ENCODE data around the gene NFATC2. TPM values are rescaled to one million over a fixed set of nuclear protein-coding genes. Genes with fewer than 3 reads are reported as not detected.

The NFATC2 gene
- polyA plus RNA-seq, 1 of the 3 experiments (the other 2 are of a cell fraction), result 0.36 TPM

DNA sequence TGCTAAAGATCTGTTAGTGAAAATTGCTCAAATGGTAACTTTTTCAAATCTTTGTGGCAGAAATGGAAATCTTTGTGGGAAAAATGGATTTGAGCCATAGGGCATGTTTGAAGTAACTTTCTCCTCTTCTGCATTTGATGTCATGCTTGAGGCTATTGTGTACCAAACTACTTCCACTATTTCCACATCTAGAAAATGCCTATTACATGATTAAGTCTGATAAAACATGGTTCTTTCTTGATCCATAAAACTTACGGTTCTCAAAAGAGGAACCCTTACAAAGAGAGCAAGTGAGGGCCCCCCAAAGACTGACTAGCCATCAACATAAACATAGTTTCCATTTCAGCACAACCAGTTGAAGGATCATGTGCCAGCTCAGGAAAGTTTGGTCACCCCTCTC lies 150.6 kb downstream of the NFATC2 start:
- TF ChIP-seq FOXM1 (IDR thresholded peaks at IDR 0.05; ENCODE audit: low read depth) (no peak), SMC3 (IDR thresholded peaks at IDR 0.05; ENCODE audit: low read depth, low read length) (no peak), SIN3A (IDR thresholded peaks at IDR 0.05; ENCODE audit: borderline replicate concordance, low read depth, low read length) (no peak)
- H3K27me3 ChIP-seq (ENCODE audit: insufficient read depth), result no peaks in the 10 kb centered on the region
- peaks cover 0 to 10% of the 10 kb centered on the region in 2 experiments; a peak in 2 of 4 replicates for H3K4me1 ChIP-seq (ENCODE audit: control insufficient read depth in 1 of 2, insufficient read depth in 2 of 2, low read depth in 1 of 2, low read length in 1 of 2)
- H3K9me3 ChIP-seq, result no peaks in the 10 kb centered on the region
- no peak overlapping the region for H3K9ac ChIP-seq
- DNase-seq, result no peak
- no peaks in the 10 kb centered on the region for H3K9me2 ChIP-seq
- no peaks in the 10 kb centered on the region for H3K79me2 ChIP-seq (ENCODE audit: insufficient read depth)
- H3K4me3 ChIP-seq (ENCODE audit: low read depth in 2 of 2, low read length in 1 of 2), result no peak overlapping the region
- no peaks in the 10 kb centered on the region for H3K36me3 ChIP-seq (replicated peaks in 1 of 2; ENCODE audit: control insufficient read depth in 1 of 2, insufficient read depth in 2 of 2, low read length in 1 of 2)
- no peak overlapping the region for H2AFZ ChIP-seq (ENCODE audit: low read depth)
- H4K20me1 ChIP-seq (ENCODE audit: insufficient read depth), result no peaks in the 10 kb centered on the region
- no peak overlapping the region for H3K27ac ChIP-seq (ENCODE audit: low read depth in 2 of 2, low read length in 1 of 2)
- H3F3A ChIP-seq (replicated peaks; ENCODE audit: insufficient read depth), result peaks cover 12% of the 10 kb centered on the region
- ChIA-PET POLR2A (no interaction called here), CTCF (interaction anchor here (2.1 to 5.5 kb wide), 2 partner anchors 19 to 204 kb away, joined by 7 to 36 read pairs; no protein-coding TSS in a partner anchor)
- no peak overlapping the region for H3K4me2 ChIP-seq
- WGBS (ENCODE audit: low lambda C conversion rate), result 100% methylated on average over 1 of the region's 1 CpG

DNA sequence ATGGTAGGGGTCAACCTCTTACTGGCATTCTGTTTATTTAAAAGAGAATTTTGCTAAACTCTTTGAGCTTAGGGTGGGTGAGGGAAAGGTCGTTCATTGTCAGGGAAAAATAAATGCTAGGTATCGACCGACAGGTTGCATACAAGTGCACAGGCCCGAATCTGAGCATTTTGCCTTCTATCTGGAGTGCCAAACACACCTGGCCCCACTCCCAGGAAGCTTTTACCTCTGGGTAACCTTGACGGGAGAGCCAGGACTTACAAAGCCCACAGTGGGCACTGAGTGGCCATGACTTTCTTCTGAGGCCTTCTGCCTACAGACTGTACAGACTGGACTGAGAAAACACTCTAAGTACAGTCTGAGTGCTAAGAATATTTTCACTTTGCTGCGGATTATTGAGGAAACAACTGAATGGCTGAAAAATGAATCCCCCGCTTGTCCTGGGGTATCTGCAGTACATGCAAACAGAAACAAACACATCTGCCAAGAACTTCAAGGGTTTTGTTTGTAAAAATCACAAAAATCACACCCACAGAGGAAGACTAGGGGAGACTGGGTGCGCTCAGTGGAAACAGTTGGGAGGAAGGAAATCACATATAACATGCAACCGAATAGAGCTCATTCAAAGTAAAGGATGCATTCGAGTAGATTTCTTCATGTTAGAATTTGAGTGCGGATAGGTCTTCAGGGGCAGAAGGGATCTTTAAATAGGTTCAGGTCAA lies 152.8 kb downstream of the NFATC2 start:
- peak overlapping the region in 1 of 2 experiments; percentile 50; a peak in 1 of 4 replicates for H3K27ac ChIP-seq (ENCODE audit: low read depth in 2 of 2, low read length in 1 of 2)
- WGBS (ENCODE audit: low lambda C conversion rate), result 86% methylated on average over 11 of the region's 11 CpGs
- CTCF ChIA-PET, result interaction anchor here (0.9 to 5.5 kb wide), 7 partner anchors 12 to 234 kb away, joined by 3 to 36 read pairs (median 4); no protein-coding TSS in a partner anchor

More for the DNA sequence above, 152.8 kb downstream of the NFATC2 start:
- Histone ChIP-seq H3K36me3 (replicated peaks in 1 of 2; ENCODE audit: control insufficient read depth in 1 of 2, insufficient read depth in 2 of 2, low read length in 1 of 2) (no peaks in the 10 kb centered on the region), H3K9me2 (no peaks in the 10 kb centered on the region), H3K4me3 (ENCODE audit: low read depth in 2 of 2, low read length in 1 of 2) (no peak overlapping the region), H4K20me1 (ENCODE audit: insufficient read depth) (no peaks in the 10 kb centered on the region), H2AFZ (ENCODE audit: low read depth) (no peak overlapping the region), H3K9ac (no peak overlapping the region), H3K4me2 (no peak overlapping the region), H3K79me2 (ENCODE audit: insufficient read depth) (no peaks in the 10 kb centered on the region), H3K27me3 (ENCODE audit: insufficient read depth) (no peaks in the 10 kb centered on the region), H3K4me1 (ENCODE audit: control insufficient read depth in 1 of 2, insufficient read depth in 2 of 2, low read depth in 1 of 2, low read length in 1 of 2) (peaks cover 0 to 10% of the 10 kb centered on the region in 2 experiments; a peak in 2 of 4 replicates), H3K9me3 (no peaks in the 10 kb centered on the region), H3F3A (replicated peaks; ENCODE audit: insufficient read depth) (peaks cover 12% of the 10 kb centered on the region)
- POLR2A ChIA-PET, result no interaction called here
- TF ChIP-seq, protein P1, sequence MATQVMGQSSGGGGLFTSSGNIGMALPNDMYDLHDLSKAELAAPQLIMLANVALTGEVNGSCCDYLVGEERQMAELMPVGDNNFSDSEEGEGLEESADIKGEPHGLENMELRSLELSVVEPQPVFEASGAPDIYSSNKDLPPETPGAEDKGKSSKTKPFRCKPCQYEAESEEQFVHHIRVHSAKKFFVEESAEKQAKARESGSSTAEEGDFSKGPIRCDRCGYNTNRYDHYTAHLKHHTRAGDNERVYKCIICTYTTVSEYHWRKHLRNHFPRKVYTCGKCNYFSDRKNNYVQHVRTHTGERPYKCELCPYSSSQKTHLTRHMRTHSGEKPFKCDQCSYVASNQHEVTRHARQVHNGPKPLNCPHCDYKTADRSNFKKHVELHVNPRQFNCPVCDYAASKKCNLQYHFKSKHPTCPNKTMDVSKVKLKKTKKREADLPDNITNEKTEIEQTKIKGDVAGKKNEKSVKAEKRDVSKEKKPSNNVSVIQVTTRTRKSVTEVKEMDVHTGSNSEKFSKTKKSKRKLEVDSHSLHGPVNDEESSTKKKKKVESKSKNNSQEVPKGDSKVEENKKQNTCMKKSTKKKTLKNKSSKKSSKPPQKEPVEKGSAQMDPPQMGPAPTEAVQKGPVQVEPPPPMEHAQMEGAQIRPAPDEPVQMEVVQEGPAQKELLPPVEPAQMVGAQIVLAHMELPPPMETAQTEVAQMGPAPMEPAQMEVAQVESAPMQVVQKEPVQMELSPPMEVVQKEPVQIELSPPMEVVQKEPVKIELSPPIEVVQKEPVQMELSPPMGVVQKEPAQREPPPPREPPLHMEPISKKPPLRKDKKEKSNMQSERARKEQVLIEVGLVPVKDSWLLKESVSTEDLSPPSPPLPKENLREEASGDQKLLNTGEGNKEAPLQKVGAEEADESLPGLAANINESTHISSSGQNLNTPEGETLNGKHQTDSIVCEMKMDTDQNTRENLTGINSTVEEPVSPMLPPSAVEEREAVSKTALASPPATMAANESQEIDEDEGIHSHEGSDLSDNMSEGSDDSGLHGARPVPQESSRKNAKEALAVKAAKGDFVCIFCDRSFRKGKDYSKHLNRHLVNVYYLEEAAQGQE (IDR thresholded peaks at IDR 0.05; ENCODE audit: low read depth, low read length), result no peak
- TF ChIP-seq, protein P2, sequence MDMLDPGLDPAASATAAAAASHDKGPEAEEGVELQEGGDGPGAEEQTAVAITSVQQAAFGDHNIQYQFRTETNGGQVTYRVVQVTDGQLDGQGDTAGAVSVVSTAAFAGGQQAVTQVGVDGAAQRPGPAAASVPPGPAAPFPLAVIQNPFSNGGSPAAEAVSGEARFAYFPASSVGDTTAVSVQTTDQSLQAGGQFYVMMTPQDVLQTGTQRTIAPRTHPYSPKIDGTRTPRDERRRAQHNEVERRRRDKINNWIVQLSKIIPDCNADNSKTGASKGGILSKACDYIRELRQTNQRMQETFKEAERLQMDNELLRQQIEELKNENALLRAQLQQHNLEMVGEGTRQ (IDR thresholded peaks at IDR 0.05; ENCODE audit: borderline replicate concordance, low read depth, low read length), result no peak
- no peak for TF ChIP-seq EP300 (IDR thresholded peaks at IDR 0.05; ENCODE audit: borderline replicate concordance in 1 of 2, low read depth in 1 of 2, low read length in 1 of 2)
- no peak for TF ChIP-seq NFIC (IDR thresholded peaks at IDR 0.05; ENCODE audit: borderline replicate concordance)
- no peak for TF ChIP-seq RCOR1 (IDR thresholded peaks at IDR 0.05; ENCODE audit: low read length)
- TF ChIP-seq GABPA (IDR thresholded peaks at IDR 0.05; ENCODE audit: low read depth), result no peak
- no peak for TF ChIP-seq FOSL2 (IDR thresholded peaks at IDR 0.05; ENCODE audit: borderline replicate concordance, low read depth)
- TF ChIP-seq TEAD4 (IDR thresholded peaks at IDR 0.05; ENCODE audit: borderline replicate concordance, insufficient read depth), result no peak
- no peak for TF ChIP-seq GATA2 (CRISPR knock-in tag; IDR thresholded peaks at IDR 0.05)
- DNase-seq, result no peak
